ENCODE results near the gene AXDND1. TPM values are rescaled to one million over a fixed set of nuclear protein-coding genes. Genes with fewer than 3 reads are reported as not detected.

The AXDND1 gene
- total RNA-seq, 1 experiment from 2014 or later = 0.31 TPM

DNA sequence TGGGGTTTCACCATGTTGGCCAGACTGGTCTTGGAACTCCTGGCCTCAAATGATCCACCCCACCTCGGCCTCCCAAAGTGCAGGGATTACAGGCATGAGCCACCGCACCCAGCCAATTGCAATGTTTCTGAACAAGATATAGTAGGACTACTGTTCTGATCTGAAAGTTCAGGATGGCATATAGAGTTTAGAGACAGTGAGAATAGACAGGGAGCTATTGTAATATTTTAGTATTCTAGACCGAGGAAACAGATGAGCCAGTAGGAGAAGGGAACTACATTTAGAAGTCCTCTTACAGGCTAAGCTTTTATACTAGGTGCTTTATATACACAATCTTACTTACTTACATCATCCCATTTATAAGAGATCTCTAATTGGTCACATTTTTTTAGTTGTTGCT is 39.0 kb upstream of the AXDND1 start:
- no peaks in the 10 kb centered on the region for H3K4me1 ChIP-seq (ENCODE audit: control insufficient read depth, insufficient read depth, low read length)
- H3K9me3 ChIP-seq (ENCODE audit: control insufficient read depth, insufficient read depth, low read depth, low read length) = no peaks in the 10 kb centered on the region
- BruUV-seq (replicated peaks) = no TSS peak
- no peak overlapping the region for H3K27ac ChIP-seq (ENCODE audit: low read length)
- ChIA-PET POLR2A (no interaction called here), CTCF (no interaction called here)
- TF ChIP-seq, protein P1, sequence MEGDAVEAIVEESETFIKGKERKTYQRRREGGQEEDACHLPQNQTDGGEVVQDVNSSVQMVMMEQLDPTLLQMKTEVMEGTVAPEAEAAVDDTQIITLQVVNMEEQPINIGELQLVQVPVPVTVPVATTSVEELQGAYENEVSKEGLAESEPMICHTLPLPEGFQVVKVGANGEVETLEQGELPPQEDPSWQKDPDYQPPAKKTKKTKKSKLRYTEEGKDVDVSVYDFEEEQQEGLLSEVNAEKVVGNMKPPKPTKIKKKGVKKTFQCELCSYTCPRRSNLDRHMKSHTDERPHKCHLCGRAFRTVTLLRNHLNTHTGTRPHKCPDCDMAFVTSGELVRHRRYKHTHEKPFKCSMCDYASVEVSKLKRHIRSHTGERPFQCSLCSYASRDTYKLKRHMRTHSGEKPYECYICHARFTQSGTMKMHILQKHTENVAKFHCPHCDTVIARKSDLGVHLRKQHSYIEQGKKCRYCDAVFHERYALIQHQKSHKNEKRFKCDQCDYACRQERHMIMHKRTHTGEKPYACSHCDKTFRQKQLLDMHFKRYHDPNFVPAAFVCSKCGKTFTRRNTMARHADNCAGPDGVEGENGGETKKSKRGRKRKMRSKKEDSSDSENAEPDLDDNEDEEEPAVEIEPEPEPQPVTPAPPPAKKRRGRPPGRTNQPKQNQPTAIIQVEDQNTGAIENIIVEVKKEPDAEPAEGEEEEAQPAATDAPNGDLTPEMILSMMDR (IDR thresholded peaks at IDR 0.05) = no peak
- TF ChIP-seq, protein P2, sequence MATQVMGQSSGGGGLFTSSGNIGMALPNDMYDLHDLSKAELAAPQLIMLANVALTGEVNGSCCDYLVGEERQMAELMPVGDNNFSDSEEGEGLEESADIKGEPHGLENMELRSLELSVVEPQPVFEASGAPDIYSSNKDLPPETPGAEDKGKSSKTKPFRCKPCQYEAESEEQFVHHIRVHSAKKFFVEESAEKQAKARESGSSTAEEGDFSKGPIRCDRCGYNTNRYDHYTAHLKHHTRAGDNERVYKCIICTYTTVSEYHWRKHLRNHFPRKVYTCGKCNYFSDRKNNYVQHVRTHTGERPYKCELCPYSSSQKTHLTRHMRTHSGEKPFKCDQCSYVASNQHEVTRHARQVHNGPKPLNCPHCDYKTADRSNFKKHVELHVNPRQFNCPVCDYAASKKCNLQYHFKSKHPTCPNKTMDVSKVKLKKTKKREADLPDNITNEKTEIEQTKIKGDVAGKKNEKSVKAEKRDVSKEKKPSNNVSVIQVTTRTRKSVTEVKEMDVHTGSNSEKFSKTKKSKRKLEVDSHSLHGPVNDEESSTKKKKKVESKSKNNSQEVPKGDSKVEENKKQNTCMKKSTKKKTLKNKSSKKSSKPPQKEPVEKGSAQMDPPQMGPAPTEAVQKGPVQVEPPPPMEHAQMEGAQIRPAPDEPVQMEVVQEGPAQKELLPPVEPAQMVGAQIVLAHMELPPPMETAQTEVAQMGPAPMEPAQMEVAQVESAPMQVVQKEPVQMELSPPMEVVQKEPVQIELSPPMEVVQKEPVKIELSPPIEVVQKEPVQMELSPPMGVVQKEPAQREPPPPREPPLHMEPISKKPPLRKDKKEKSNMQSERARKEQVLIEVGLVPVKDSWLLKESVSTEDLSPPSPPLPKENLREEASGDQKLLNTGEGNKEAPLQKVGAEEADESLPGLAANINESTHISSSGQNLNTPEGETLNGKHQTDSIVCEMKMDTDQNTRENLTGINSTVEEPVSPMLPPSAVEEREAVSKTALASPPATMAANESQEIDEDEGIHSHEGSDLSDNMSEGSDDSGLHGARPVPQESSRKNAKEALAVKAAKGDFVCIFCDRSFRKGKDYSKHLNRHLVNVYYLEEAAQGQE (IDR thresholded peaks at IDR 0.05; ENCODE audit: insufficient read depth in 1 of 2, low read depth in 2 of 2, low read length in 1 of 2) = no peak
- TF ChIP-seq TCF7L2 (IDR thresholded peaks at IDR 0.05; ENCODE audit: low read depth, low read length) = no peak
- TF ChIP-seq POLR2AphosphoS5 (IDR thresholded peaks at IDR 0.05; ENCODE audit: low read depth, low read length) = no peak
- no peak for TF ChIP-seq SIN3A (IDR thresholded peaks at IDR 0.05; ENCODE audit: borderline replicate concordance, insufficient read depth, low read depth, low read length)
- intact Hi-C loops (cut with micrococcal nuclease; ENCODE audit: unreplicated experiment) = no loop called here
- in situ Hi-C loops (cut with HindIII; ENCODE audit: low pct_unique_long_range_greater_than_20kb, low sequenced_read_pairs) = no loop called here
- H3K4me3 ChIP-seq (ENCODE audit: low read depth in 2 of 2, low read length in 2 of 2) = no peak overlapping the region
- H3K36me3 ChIP-seq (ENCODE audit: control insufficient read depth, insufficient read depth, low read length) = no peaks in the 10 kb centered on the region
- DNase-seq (ENCODE audit: low read depth, low spot score) (no peak), ATAC-seq (no peak)
- H3K27me3 ChIP-seq (ENCODE audit: control insufficient read depth, insufficient read depth, low read length) = no peaks in the 10 kb centered on the region

DNA sequence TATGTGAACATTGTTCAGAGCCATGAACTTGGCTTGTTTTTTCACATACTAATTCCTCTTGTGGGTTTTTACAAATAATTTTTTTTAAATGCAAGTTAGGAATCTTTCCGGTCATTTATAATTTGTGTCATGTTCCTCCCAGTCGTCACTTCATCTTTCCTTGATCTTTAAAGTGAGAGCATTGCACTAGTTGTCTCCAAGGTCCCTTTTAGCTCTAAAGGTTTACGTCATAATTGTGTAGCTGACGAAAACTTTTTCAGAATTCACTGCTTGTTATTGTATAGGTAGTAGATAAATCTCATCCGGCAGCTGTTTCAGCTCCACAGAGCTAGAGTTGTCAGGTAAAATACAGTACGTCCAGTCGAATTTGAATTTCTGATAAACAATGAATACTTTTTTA is 38.6 kb upstream of the AXDND1 start:
- ChIA-PET CTCF (no interaction called here), POLR2A (no interaction called here)
- H3K27me3 ChIP-seq (ENCODE audit: control insufficient read depth, insufficient read depth, low read length) = no peaks in the 10 kb centered on the region
- DNase-seq (ENCODE audit: low read depth, low spot score) = no peak
- TF ChIP-seq SIN3A (IDR thresholded peaks at IDR 0.05; ENCODE audit: borderline replicate concordance, insufficient read depth, low read depth, low read length) = no peak
- no peak for TF ChIP-seq POLR2AphosphoS5 (IDR thresholded peaks at IDR 0.05; ENCODE audit: low read depth, low read length)
- TF ChIP-seq, protein P2 (IDR thresholded peaks at IDR 0.05; ENCODE audit: insufficient read depth in 1 of 2, low read depth in 2 of 2, low read length in 1 of 2) = no peak
- TF ChIP-seq, protein P1 (IDR thresholded peaks at IDR 0.05) = no peak
- no peak for TF ChIP-seq TCF7L2 (IDR thresholded peaks at IDR 0.05; ENCODE audit: low read depth, low read length)
- no peak overlapping the region for H3K4me3 ChIP-seq (ENCODE audit: low read depth in 2 of 2, low read length in 2 of 2)
- intact Hi-C loops (cut with micrococcal nuclease; ENCODE audit: unreplicated experiment) = no loop called here
- no peaks in the 10 kb centered on the region for H3K4me1 ChIP-seq (ENCODE audit: control insufficient read depth, insufficient read depth, low read length)
- no peak for ATAC-seq
- no peaks in the 10 kb centered on the region for H3K9me3 ChIP-seq (ENCODE audit: control insufficient read depth, insufficient read depth, low read depth, low read length)
- H3K27ac ChIP-seq (ENCODE audit: low read length) = no peak overlapping the region
- H3K36me3 ChIP-seq (ENCODE audit: control insufficient read depth, insufficient read depth, low read length) = no peaks in the 10 kb centered on the region
- BruUV-seq (replicated peaks) = no TSS peak
- in situ Hi-C loops (cut with HindIII; ENCODE audit: low pct_unique_long_range_greater_than_20kb, low sequenced_read_pairs) = no loop called here
